Activated CD4-positive, alpha-beta T cell treated with anti-CD3 and anti-CD28 coated beads for 4 hours (primary cell): ENCODE data around the gene ANKRD23.

Experiments used
- DNase-seq, 2 donors: peaks; one replicate each; pipeline ENCODE4 v3.0.0-alpha.2; 2020

ANKRD23 gene

GRCh38 chr2:96792772-96793749, 50.8 kb downstream of the ANKRD23 start:
- no peak for DNase-seq

GRCh38 chr2:96789245-96789617, 54.6 kb downstream of the ANKRD23 start:
- no peak for DNase-seq

GRCh38 chr2:96788442-96789244, 55.2 kb downstream of the ANKRD23 start:
- DNase-seq = no peak
